HG03378 (cell line): ENCODE data around the gene ATP7B.

Source experiments
- ATAC-seq: cut with Tn5 transposase; IDR thresholded peaks from one replicate; pipeline ENCODE4 v1.9.1; 2021; ENCODE audit warnings: mild to moderate bottlenecking, moderate library complexity; ENCODE audit not compliant: unreplicated experiment

Gene ATP7B

GRCh38 chr13:51978796-51979556, 32.3 kb downstream of the ATP7B start:
- no peak for ATAC-seq

DNA sequence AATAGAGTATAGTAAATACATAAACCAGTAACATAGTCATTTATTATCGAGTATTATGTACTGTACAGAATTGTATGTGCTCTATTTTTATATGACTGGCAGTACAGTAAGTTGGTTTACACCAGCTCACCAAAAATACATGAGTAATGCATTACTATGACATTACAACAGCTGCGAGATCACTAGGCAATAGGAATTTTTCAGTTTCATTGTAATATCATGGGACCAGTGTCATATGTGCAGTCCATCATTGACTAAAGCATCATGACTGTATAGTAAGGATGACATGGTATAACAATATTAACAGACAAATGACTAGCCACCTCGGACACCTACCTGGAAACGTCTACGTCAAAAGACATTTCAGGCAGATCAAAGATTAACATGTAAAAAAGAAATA, 33.6 kb downstream of the ATP7B start:
- no peak for ATAC-seq

DNA sequence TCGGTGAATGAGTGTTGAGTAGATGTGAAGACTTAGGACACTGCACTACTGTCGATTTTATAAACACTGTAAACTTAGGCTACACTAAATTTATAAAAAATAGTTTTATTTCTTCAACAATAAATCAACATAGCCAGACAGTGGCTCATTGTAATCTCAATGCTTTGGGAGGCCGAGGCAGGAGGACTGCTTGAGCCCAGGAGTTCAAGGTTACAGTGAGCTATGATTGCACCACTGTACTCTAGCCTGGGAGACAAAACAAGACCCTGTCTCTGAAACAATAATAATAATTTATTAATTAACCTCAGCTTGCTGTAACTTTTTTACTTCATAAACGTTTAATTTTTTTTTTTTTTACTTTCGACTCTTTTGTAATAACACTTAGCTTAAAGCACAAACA, 34.4 kb downstream of the ATP7B start:
- ATAC-seq, result no peak

DNA sequence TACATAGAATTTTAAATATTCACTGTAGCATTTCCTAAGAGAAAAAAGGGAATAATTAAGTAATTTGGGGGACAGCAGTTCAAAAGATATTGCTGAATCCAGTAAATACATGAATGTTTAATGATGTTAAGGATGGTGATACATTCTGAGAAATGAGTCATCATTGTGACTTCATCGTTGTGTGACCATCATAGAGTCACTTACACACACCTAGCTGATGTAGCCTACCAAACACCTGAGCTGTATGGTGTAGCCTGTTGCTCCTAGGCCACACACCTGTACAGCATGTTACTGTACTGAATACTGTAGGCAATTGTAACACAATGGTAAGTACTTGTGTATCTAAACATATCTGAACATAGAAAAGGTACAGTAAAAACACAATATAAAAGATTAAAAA, 34.8 kb downstream of the ATP7B start:
- no peak for ATAC-seq

DNA sequence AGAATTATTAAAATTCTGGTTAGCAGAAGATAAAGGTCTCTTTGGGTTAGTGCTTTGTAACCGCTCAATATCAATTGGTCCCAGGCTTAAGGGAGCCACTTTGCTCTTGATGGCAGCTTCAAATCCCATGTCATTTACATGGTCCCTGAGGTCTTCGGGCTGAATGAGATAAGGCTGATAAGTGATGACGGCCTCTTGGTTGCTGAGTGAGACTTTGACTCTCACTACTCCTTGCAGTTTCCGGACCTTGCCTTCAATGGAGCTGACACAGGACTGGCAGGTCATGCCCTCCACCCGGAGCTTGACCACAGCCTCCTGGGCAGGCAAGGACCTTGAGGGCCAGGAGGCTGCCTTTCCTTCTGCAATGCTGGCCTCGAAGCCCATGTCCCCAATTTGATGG, 36.8 kb downstream of the ATP7B start:
- no peak for ATAC-seq

- no peak for ATAC-seq
Measured at GRCh38 chr13:51971520-51972426, 39.5 kb downstream of the ATP7B start.

- ATAC-seq, result no peak
Measured at GRCh38 chr13:51970349-51970748, 40.9 kb downstream of the ATP7B start.

GRCh38 chr13:51967482-51968446, 43.5 kb downstream of the ATP7B start:
- no peak for ATAC-seq

GRCh38 chr13:51966186-51966585, 45.1 kb downstream of the ATP7B start:
- ATAC-seq, result no peak

- ATAC-seq, result no peak
Measured at GRCh38 chr13:51961493-51962403, 49.5 kb downstream of the ATP7B start.

GRCh38 chr13:51960766-51961165, 50.5 kb downstream of the ATP7B start:
- ATAC-seq, result no peak

DNA sequence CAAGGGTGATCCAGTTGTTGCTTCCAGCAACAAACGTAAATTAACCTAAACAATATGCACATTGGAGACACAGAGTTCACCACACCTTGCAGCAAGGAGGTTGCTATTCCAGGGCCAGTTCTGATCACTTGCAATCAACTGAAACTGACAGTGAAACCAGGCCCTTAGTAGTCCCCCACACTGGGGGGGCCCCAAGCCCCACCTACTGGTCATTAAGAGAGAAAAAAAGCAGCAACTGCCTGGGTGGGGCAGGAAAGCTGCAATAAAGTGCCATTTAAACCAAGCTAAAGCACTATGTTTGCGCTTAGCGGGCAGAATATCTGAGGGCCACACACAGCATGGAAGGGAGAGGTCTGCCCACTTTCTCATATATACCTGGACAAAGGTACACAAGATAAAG, 51.5 kb downstream of the ATP7B start:
- ATAC-seq, result peak; percentile 79

- ATAC-seq, result no peak
Measured at GRCh38 chr13:51958217-51958547, 53.1 kb downstream of the ATP7B start.

DNA sequence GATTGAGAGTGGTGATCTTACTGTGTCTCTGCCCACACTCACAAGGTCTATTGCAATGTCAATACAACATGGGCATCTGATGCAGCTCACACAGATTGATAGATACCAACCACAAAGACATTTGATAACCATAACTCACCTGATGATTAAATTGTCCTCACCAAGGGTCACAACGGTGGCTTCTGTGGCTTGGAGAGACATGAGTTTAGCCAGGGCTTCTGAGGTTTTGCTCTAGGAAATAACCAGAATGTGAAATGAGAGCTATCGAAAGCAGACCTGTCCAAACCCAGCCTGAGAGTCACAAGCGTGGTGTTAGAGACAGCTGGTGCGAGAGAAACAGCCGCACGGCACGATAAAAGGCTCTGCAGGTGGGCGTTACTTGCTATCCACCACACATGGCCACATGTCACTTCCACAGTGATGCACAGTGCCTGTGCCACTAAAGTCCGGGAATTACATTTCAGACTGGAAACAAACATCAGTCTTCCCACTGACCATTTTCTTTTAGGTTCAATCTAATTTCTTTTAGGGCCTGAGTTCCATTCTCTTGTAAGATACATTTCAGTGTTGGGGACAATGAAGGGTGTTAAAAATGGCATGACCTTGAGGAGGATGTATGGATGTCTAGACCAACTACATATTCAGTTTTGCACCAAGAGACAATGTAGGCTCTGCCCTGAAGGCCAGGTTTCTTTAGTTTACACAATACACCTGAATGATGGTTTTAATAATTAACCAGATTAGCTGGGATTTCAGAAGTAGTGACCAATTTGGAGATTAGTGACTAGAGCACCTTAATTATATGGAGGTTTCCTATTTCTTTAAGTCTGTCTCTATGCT, 53.7 kb downstream of the ATP7B start:
- ATAC-seq, result no peak

DNA sequence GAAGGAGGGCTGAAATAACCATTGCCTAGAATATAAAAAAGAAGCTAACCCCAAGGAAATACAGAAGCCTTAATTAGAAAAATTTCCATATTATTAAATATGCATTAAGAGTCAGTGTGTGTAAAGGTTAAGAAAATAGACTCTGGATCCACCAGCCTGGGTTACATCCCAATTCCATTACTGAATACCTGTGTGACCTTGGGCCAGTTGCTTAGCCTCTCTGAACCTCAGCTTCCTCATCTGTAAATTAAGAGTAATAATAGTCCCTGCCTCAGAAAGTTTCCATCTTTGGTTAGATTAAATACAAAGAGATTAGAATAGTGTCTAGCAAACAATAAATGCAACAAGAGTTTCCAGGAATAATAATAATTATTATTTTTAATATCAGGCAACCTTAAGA, 54.5 kb downstream of the ATP7B start:
- no peak for ATAC-seq

- ATAC-seq, result no peak
Measured at GRCh38 chr13:51955816-51956603, 55.2 kb downstream of the ATP7B start.

GRCh38 chr13:51955281-51955771, 55.9 kb downstream of the ATP7B start:
- no peak for ATAC-seq
